Measurements from ENCODE around the gene EDDM3A.
"Not testable (repeated sequence)": the region's sequence is repeated elsewhere in the genome, so short reads cannot be mapped to it uniquely, and the experiment has no call there.

EDDM3A gene

DNA sequence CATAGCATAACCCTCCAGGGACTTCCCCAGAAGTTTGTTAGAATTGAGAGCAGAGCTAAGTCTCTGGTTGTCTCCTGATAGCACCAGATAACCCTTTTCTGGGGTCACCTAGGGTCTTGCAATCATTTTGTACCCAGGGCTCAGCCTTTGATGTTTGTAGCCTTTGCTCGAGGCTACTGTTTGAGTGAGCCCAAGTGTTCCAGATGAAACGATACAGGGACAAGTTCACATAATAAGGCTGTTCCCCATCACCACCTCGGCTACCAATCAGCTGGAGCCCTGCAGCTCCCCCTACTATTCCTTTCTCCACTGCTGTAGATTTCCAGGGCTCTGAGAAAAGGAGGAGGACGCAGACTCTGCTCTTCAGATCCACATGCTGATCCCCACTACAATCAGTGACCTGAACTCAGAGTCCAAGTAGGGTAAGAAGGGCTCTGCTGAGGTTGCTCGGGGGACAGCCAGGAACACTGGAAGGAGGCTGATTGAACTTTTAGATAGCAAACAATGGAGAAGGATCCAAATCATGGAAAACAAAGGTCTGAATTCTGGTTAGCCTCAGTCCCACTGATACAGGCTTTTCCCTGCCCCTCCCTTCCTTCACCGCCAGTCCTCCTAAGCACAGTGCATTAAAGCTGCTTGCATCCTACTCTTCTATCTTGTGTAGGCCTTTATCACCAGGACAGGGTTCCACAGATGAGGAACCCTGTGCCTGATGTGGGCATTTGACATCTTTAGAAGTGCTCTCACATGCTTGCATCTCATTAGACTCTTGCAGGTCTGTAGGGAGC is at the start of gene EDDM3A:
TSS of gene EDDM3A (plus strand) at position 317 of the 788 bp plus-strand sequence. CDS start 1,694 bp downstream, outside the sequence.
- TF ChIP-seq, protein P1, sequence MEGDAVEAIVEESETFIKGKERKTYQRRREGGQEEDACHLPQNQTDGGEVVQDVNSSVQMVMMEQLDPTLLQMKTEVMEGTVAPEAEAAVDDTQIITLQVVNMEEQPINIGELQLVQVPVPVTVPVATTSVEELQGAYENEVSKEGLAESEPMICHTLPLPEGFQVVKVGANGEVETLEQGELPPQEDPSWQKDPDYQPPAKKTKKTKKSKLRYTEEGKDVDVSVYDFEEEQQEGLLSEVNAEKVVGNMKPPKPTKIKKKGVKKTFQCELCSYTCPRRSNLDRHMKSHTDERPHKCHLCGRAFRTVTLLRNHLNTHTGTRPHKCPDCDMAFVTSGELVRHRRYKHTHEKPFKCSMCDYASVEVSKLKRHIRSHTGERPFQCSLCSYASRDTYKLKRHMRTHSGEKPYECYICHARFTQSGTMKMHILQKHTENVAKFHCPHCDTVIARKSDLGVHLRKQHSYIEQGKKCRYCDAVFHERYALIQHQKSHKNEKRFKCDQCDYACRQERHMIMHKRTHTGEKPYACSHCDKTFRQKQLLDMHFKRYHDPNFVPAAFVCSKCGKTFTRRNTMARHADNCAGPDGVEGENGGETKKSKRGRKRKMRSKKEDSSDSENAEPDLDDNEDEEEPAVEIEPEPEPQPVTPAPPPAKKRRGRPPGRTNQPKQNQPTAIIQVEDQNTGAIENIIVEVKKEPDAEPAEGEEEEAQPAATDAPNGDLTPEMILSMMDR (IDR thresholded peaks at IDR 0.05; ENCODE audit: insufficient read depth, low read depth, low read length, missing control alignments): no peak
- no peak for DNase-seq (ENCODE audit: low read depth)
- H3K4me3 ChIP-seq (ENCODE audit: low read depth, low read length): no peak within 1 kb of the TSS

- DNase-seq (ENCODE audit: low read depth): no peak
- TF ChIP-seq, protein P1 (IDR thresholded peaks at IDR 0.05; ENCODE audit: insufficient read depth, low read depth, low read length, missing control alignments): no peak
- H3K4me3 ChIP-seq (ENCODE audit: low read depth, low read length): no peak overlapping the region
Observed at GRCh38 chr14:20696764-20697163, 48.9 kb upstream of the EDDM3A start.

DNA sequence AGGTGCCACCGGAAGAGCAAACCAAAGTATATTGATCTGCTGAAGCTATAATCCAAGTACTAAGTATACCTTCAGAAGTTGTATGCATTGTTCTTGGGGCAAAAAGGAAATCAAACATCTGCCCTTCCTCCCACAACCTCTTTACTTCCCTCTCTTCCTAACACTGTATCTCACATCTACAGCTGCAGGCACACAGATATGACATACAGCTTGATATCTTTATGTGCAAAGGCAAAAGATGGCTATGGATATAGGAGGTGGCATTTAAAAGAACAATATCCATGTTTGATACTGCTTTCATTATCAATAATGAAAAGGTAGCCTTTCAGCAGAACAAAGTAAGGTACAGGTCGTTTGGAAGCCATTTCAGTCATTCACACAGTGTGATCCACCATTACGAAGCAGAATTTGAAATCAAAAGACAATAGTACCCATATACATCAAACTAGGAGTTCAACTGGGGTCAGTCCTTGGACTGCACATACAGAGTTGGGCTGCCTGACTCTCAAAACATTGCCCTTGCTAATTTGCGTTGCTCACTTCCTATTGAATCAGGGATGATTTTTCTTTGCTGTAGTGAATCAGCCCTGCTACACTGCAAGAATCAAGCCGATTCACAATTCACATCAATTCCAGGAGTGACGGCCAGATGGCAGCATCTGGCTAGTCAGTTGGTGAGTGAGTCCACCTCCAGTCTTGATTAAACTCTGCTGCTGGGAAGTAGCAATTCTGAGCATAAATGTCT is 48.2 kb upstream of the EDDM3A start:
- TF ChIP-seq, protein P1 (IDR thresholded peaks at IDR 0.05; ENCODE audit: insufficient read depth, low read depth, low read length, missing control alignments): peak; percentile 80
- DNase-seq (ENCODE audit: low read depth): peak; percentile 78
- H3K4me3 ChIP-seq (ENCODE audit: low read depth, low read length): no peak overlapping the region

DNA sequence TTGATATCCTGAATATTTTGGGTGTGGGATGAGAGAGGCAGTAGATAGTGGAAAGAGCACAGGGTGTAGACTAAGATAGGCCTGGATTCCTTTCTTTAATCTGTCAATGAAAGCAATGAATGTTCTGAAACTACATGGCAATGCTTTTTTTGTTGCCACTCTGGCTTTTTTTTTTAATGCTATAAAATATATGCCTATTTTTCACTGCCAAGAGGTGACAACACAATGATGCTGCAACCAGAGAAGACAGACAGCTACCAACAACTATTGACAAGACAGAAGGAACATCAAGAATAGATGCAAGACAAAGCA is 47.7 kb upstream of the EDDM3A start:
- TF ChIP-seq, protein P1 (IDR thresholded peaks at IDR 0.05; ENCODE audit: insufficient read depth, low read depth, low read length, missing control alignments): no peak
- H3K4me3 ChIP-seq (ENCODE audit: low read depth, low read length): no peak overlapping the region
- no peak for DNase-seq (ENCODE audit: low read depth)

GRCh38 chr14:20698934-20699333 is 46.8 kb upstream of the EDDM3A start:
- DNase-seq (ENCODE audit: low read depth): no peak
- H3K4me3 ChIP-seq (ENCODE audit: low read depth, low read length): no peak overlapping the region
- TF ChIP-seq, protein P1 (IDR thresholded peaks at IDR 0.05; ENCODE audit: insufficient read depth, low read depth, low read length, missing control alignments): no peak

- H3K4me3 ChIP-seq (ENCODE audit: low read depth, low read length): no peak overlapping the region
- TF ChIP-seq, protein P1 (IDR thresholded peaks at IDR 0.05; ENCODE audit: insufficient read depth, low read depth, low read length, missing control alignments): no peak
- no peak for DNase-seq (ENCODE audit: low read depth)
Observed at GRCh38 chr14:20699931-20700330, 45.8 kb upstream of the EDDM3A start.

GRCh38 chr14:20700965-20701364 is 44.7 kb upstream of the EDDM3A start:
- DNase-seq (ENCODE audit: low read depth); H3K4me3 ChIP-seq (ENCODE audit: low read depth, low read length): not testable (repeated sequence)
